H1 (cell line): ENCODE measurements around the gene SLC7A9. TPM values are rescaled to one million over a fixed set of nuclear protein-coding genes. Genes with fewer than 3 reads are reported as not detected.
"Not testable (repeated sequence)": the region's sequence is repeated elsewhere in the genome, so short reads cannot be mapped to it uniquely, and the experiment has no call there.

Experiments
- CTCF ChIA-PET: fragments of 300-600 bp; sonication (Branson Sonifier 250); formaldehyde crosslinking; loops from one replicate; lab custom pipeline; 2021; ENCODE audit not compliant: partially characterized antibody; lab: Charles Lee
- POLR2A ChIA-PET: fragments of 300-600 bp; sonication (Branson Sonifier 250); formaldehyde crosslinking; loops from one replicate; lab custom pipeline; 2021; ENCODE audit warnings: inconsistent platforms; ENCODE audit not compliant: partially characterized antibody; lab: Charles Lee
- DNase-seq, 2 experiments: peaks; one replicate each; pipeline versions ENCODE4 v3.0.0 to v3.0.0-alpha.2; 2010 to 2022; ENCODE audit warnings: low spot score in 2 of 2, low read depth in 1 of 2, mixed read lengths in 1 of 2
- FAIRE-seq: peaks from 2 replicates; lab custom pipeline; 2011; peaks lifted over from hg19 to GRCh38; lab: Jason Lieb, UNC
- H2AFZ ChIP-seq: 2 replicates; pipeline ENCODE4 v1.8.1; 2012; ENCODE audit warnings: low read length, inconsistent platforms
- H2AK5ac ChIP-seq: 2 replicates; pipeline ENCODE4 v1.6.1; 2013; ENCODE audit warnings: low read depth, low read length
- H2BK120ac ChIP-seq: replicated peaks from 2 replicates; pipeline ENCODE3; 2013; ENCODE audit warnings: low read depth, low read length, inconsistent platforms
- H2BK12ac ChIP-seq: 2 replicates; pipeline ENCODE4 v1.6.1; 2013; ENCODE audit warnings: low read depth, low read length
- H2BK15ac ChIP-seq: 2 replicates; pipeline ENCODE4 v1.6.1; 2013; ENCODE audit warnings: low read length
- H2BK20ac ChIP-seq: 2 replicates; pipeline ENCODE4 v1.6.1; 2013; ENCODE audit warnings: low read length
- H2BK5ac ChIP-seq: 2 replicates; pipeline ENCODE4 v1.6.1; 2013; ENCODE audit warnings: low read depth, low read length
- H3K14ac ChIP-seq: 2 replicates; pipeline ENCODE4 v1.6.1; 2013; ENCODE audit warnings: inconsistent platforms; ENCODE audit not compliant: insufficient read length
- H3K18ac ChIP-seq: 2 replicates; pipeline ENCODE4 v1.6.1; 2013; ENCODE audit warnings: low read length; ENCODE audit errors: extremely low read depth
- H3K23ac ChIP-seq: 2 replicates; pipeline ENCODE4 v1.6.1; 2013; ENCODE audit warnings: inconsistent platforms; ENCODE audit not compliant: insufficient read length
- H3K23me2 ChIP-seq: 2 replicates; pipeline ENCODE4 v1.6.1; 2013; ENCODE audit warnings: low read depth, low read length
- H3K27ac ChIP-seq: 2 replicates; pipeline ENCODE4 v1.6.1; 2011; ENCODE audit warnings: low read depth, low read length, inconsistent platforms
- H3K27me3 ChIP-seq, 4 experiments: replicated peaks in 1 of 4; 1 replicate in 1 of 4; 2 replicates in 3 of 4; pipeline versions ENCODE4 v1.6.1 to v1.8.1; 2011 to 2013; ENCODE audit warnings: low read length in 3 of 4, mild to moderate bottlenecking in 3 of 4, inconsistent platforms in 2 of 4, mixed read lengths in 2 of 4, moderate library complexity in 1 of 4; ENCODE audit not compliant: control insufficient read depth in 3 of 4, insufficient read depth in 3 of 4; ENCODE audit errors: extremely low read depth in 1 of 4
- H3K36me3 ChIP-seq, 4 experiments: 2 replicates each; pipeline versions ENCODE4 v1.6.1 to v1.8.1; 2011 to 2013; ENCODE audit warnings: mild to moderate bottlenecking in 4 of 4, low read length in 3 of 4, moderate library complexity in 2 of 4, control low read depth in 1 of 4, inconsistent platforms in 1 of 4; ENCODE audit not compliant: insufficient read depth in 4 of 4, control insufficient read depth in 2 of 4
- H3K4ac ChIP-seq: replicated peaks from 2 replicates; pipeline ENCODE3; 2013; ENCODE audit warnings: low read length, low read depth, mixed read lengths, inconsistent platforms; ENCODE audit not compliant: insufficient read length
- H3K4me1 ChIP-seq, 4 experiments: replicated peaks in 1 of 4; 1 replicate in 1 of 4; 2 replicates in 3 of 4; pipeline versions ENCODE4 v1.6.1 to v1.8.1; 2011 to 2013; ENCODE audit warnings: low read length in 3 of 4, inconsistent platforms in 2 of 4, mixed read lengths in 1 of 4; ENCODE audit not compliant: insufficient read depth in 4 of 4, control insufficient read depth in 3 of 4
- H3K4me2 ChIP-seq, 2 experiments: 2 replicates each; pipeline versions ENCODE4 v1.6.1 to v1.8.1; 2011 to 2013; ENCODE audit warnings: low read depth in 2 of 2, low read length in 2 of 2, control low read depth in 1 of 2, inconsistent platforms in 1 of 2, mild to moderate bottlenecking in 1 of 2; ENCODE audit not compliant: insufficient read depth in 1 of 2
- H3K4me3 ChIP-seq, 4 experiments: fragments of 200-600, 300-600 bp in 1 of 4; sonication (generic), shearing (Covaris generic), sonication (Bioruptor Twin) in 1 of 4; 2 replicates each; pipeline versions ENCODE4 v1.5.1 to v1.8.1; 2011 to 2016; ENCODE audit warnings: low read length in 4 of 4, low read depth in 3 of 4, control low read depth in 2 of 4, inconsistent platforms in 2 of 4, mild to moderate bottlenecking in 2 of 4, mixed read lengths in 1 of 4, moderate library complexity in 1 of 4; ENCODE audit not compliant: insufficient read depth in 2 of 4; ENCODE audit errors: extremely low read depth in 1 of 4
- H3K56ac ChIP-seq: replicated peaks from 2 replicates; pipeline ENCODE3; 2013; ENCODE audit warnings: low read depth, mild to moderate bottlenecking, mixed read lengths, low read length, inconsistent platforms; ENCODE audit not compliant: insufficient read length
- H3K79me1 ChIP-seq: 2 replicates; pipeline ENCODE4 v1.6.1; 2013; ENCODE audit warnings: low read depth, low read length, control low read depth
- H3K79me2 ChIP-seq, 2 experiments: 2 replicates each; pipeline versions ENCODE4 v1.6.1 to v1.8.1; 2012 to 2013; ENCODE audit warnings: low read length in 2 of 2, mild to moderate bottlenecking in 2 of 2, inconsistent platforms in 1 of 2; ENCODE audit not compliant: insufficient read depth in 2 of 2, control insufficient read depth in 1 of 2
- H3K9ac ChIP-seq, 4 experiments: replicated peaks in 1 of 4; 1 replicate in 1 of 4; 2 replicates in 3 of 4; pipeline versions ENCODE4 v1.6.1 to v1.8.1; 2011 to 2013; ENCODE audit warnings: low read depth in 3 of 4, low read length in 3 of 4, control low read depth in 2 of 4, mild to moderate bottlenecking in 2 of 4, moderate library complexity in 2 of 4, inconsistent platforms in 1 of 4; ENCODE audit errors: extremely low read depth in 1 of 4
- H3K9me3 ChIP-seq, 2 experiments: 2 replicates each; pipeline versions ENCODE4 v1.6.1 to v1.8.1; 2012 to 2013; ENCODE audit warnings: mild to moderate bottlenecking in 2 of 2, moderate library complexity in 2 of 2, control low read depth in 1 of 2, inconsistent platforms in 1 of 2, low read depth in 1 of 2, low read length in 1 of 2, mixed read lengths in 1 of 2; ENCODE audit not compliant: insufficient read depth in 2 of 2
- H4K20me1 ChIP-seq, 2 experiments: replicated peaks in 1 of 2; 2 replicates each; pipeline versions ENCODE3 to v1.8.1; 2011 to 2013; ENCODE audit warnings: inconsistent platforms in 2 of 2, low read length in 2 of 2, mild to moderate bottlenecking in 1 of 2; ENCODE audit not compliant: insufficient read depth in 2 of 2, control insufficient read depth in 1 of 2
- H4K5ac ChIP-seq: 2 replicates; pipeline ENCODE4 v1.6.1; 2013; ENCODE audit warnings: low read length, low read depth, mixed read lengths, inconsistent platforms; ENCODE audit not compliant: insufficient read length
- H4K8ac ChIP-seq: 2 replicates; pipeline ENCODE4 v1.8.0; 2013; ENCODE audit warnings: mild to moderate bottlenecking, moderate library complexity, low read length, inconsistent platforms; ENCODE audit not compliant: insufficient read depth; ENCODE audit errors: extremely low read depth
- H4K91ac ChIP-seq: replicated peaks from 2 replicates; pipeline ENCODE3; 2013; ENCODE audit warnings: low read length, mixed read lengths, inconsistent platforms; ENCODE audit not compliant: insufficient read length
- WGBS, 2 experiments: shearing (Covaris generic) in 1 of 2; methylation state at CpG; one replicate each; pipeline versions ENCODE4 v1.1.6 to v1.1.7; 2013 to 2015; ENCODE audit warnings: low lambda C conversion rate in 2 of 2, mixed read lengths in 2 of 2, inconsistent platforms in 1 of 2, low coverage in 1 of 2, missing lambda C conversion rate in 1 of 2; ENCODE audit not compliant: insufficient replicate concordance in 2 of 2, insufficient coverage in 1 of 2, insufficient read length in 1 of 2; ENCODE audit errors: extremely low coverage in 1 of 2, missing lambda C conversion rate in 1 of 2; 5-methylcytosine and 5-hydroxymethylcytosine counted together
- polyA plus RNA-seq, 7 experiments: library from polyadenylated mRNA; depleted of rRNA in 3 of 7; stranded (reverse) in 5 of 7; unstranded in 2 of 7; fragments of >200 nt in 5 of 7; fragments of 200-250 nt in 2 of 7; gene quantifications; 1 replicate in 5 of 7; 2 replicates in 1 of 7; 4 replicates in 1 of 7; pipeline versions ENCODE4 v1.2.1 to v1.2.3, GENCODE V29; 2011 to 2013; ENCODE audit warnings: missing spikeins in 2 of 7, mixed read lengths in 2 of 7
- total RNA-seq: library from RNA; stranded (reverse); fragmentation: NEBNext Ultra II Directional; extraction: Animal tissue kit (Norgen Biotek cat#: 25700); gene quantifications from 2 replicates; pipeline ENCODE4 v1.2.1, GENCODE V29; 2021

Gene SLC7A9
- total and polyA plus RNA-seq, 2 of the 8 experiments (the other 6 are each of a cell fraction or from before 2014, with no cell fraction given): 0.15 TPM; not detected in 1

GRCh38 chr19:32867436-32867835 lies 2.1 kb downstream of the SLC7A9 start:
- H3K9me3 ChIP-seq, DNase-seq, H3K56ac ChIP-seq, H3K23me2 ChIP-seq, POLR2A ChIA-PET, H2AK5ac ChIP-seq, H4K20me1 ChIP-seq, H3K4me2 ChIP-seq, H2BK5ac ChIP-seq, H3K23ac ChIP-seq, H2BK20ac ChIP-seq, FAIRE-seq, H3K14ac ChIP-seq, H3K4me3 ChIP-seq, H4K91ac ChIP-seq, H2BK12ac ChIP-seq, H4K8ac ChIP-seq, H2AFZ ChIP-seq, H3K36me3 ChIP-seq, H2BK120ac ChIP-seq, H4K5ac ChIP-seq, H2BK15ac ChIP-seq, H3K27me3 ChIP-seq, H3K4me1 ChIP-seq, H3K18ac ChIP-seq, H3K27ac ChIP-seq, H3K9ac ChIP-seq, H3K79me2 ChIP-seq, H3K79me1 ChIP-seq, H3K4ac ChIP-seq: not testable (repeated sequence)
- WGBS, 2 experiments: 93% methylated on average over 9 of the region's 9 CpGs; no CpG with 5 or more reads in 1 of the 2 experiments
- CTCF ChIA-PET: interaction anchor here (0.6 to 1.0 kb wide), 2 partner anchors 12 to 217 kb away, joined by 3 to 4 read pairs; no protein-coding TSS in a partner anchor
